ENCODE measurements around the gene GPC5. TPM values are rescaled to one million over a fixed set of nuclear protein-coding genes. Genes with fewer than 3 reads are reported as not detected.
"Not testable (repeated sequence)": the region's sequence is repeated elsewhere in the genome, so short reads cannot be mapped to it uniquely, and the experiment has no call there.

GPC5 gene
- total RNA-seq, 4 donors from 2014 or later = 0.24 to 30.8 (median 1.8) TPM; not detected in 1

GRCh38 chr13:92265408-92265807 is 867.0 kb downstream of the GPC5 start:
- no peak overlapping the region for H3K27ac ChIP-seq
- no peak for TF ChIP-seq CTCF (IDR thresholded peaks at IDR 0.05)
- no peak for TF ChIP-seq POLR2A (IDR thresholded peaks at IDR 0.05)

DNA sequence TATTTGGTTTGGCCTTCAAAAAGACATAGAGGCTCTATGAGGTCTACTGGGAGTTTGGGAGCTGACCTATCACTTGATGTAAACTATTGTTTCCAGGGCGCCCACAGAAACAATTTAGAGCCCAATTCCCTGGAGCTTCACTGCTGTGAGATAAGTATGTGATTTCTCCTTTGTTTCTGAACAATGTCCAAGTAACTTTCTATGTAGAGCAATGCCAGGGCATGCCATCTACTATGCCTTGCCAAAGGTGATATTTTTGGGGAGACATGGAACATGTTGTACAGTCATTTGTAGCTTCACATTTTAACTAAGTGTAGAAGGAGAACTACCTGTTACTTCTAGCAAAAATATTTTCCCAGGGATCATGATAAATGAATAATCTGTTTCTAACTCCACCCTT is 872.6 kb downstream of the GPC5 start:
- intact Hi-C loops (cut with DNase I; ENCODE audit: low total_unique reads) = no loop called here
- H3K27me3 ChIP-seq = peaks cover 0 to 3% of the 10 kb centered on the region in 2 donors
- no peak overlapping the region for H3K4me3 ChIP-seq
- TF ChIP-seq POLR2A (IDR thresholded peaks at IDR 0.05) (no peak), CTCF (IDR thresholded peaks at IDR 0.05) (no peak)
- H3K27ac ChIP-seq = no peak overlapping the region
- no peaks in the 10 kb centered on the region for H3K9me3 ChIP-seq
- no peaks in the 10 kb centered on the region for H3K4me1 ChIP-seq
- no peaks in the 10 kb centered on the region for H3K36me3 ChIP-seq
- DNase-seq = no peak

More at GRCh38 chr13:92265408-92265807, 867.0 kb downstream of the GPC5 start:
- Histone ChIP-seq H3K9me3 (no peaks in the 10 kb centered on the region), H3K4me3 (no peak overlapping the region), H3K4me1 (no peaks in the 10 kb centered on the region), H3K36me3 (no peaks in the 10 kb centered on the region), H3K27me3 (peaks cover 0 to 3% of the 10 kb centered on the region in 2 donors)
- intact Hi-C loops (cut with DNase I; ENCODE audit: low total_unique reads) = no loop called here
- DNase-seq = no peak

DNA sequence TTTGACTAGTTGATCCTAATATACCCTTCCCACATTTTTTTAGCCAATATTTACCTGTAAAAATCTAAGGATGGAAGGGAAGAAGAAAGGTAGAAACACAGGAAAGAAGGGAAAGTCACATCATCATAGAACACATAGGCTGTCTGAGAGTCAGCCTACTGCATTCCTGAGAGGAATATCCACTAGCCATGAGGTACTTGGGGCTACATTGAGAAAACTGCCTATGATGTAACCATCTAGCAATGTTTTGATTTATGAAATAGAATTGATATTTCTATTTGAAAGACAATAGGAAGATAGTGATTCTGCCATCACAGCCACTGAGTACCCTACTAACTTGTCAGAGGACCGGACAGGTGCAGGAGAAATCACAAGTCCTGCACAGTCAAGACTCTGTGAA is 873.8 kb downstream of the GPC5 start:
- H3K27ac ChIP-seq = no peak overlapping the region
- no peak overlapping the region for H3K4me3 ChIP-seq
- no peak for DNase-seq
- no peaks in the 10 kb centered on the region for H3K36me3 ChIP-seq
- H3K4me1 ChIP-seq = no peaks in the 10 kb centered on the region
- intact Hi-C loops (cut with DNase I; ENCODE audit: low total_unique reads) = no loop called here
- no peak for TF ChIP-seq POLR2A (IDR thresholded peaks at IDR 0.05)
- no peak for TF ChIP-seq CTCF (IDR thresholded peaks at IDR 0.05)
- no peaks in the 10 kb centered on the region for H3K9me3 ChIP-seq
- peaks cover 0 to 3% of the 10 kb centered on the region in 2 donors for H3K27me3 ChIP-seq

DNA sequence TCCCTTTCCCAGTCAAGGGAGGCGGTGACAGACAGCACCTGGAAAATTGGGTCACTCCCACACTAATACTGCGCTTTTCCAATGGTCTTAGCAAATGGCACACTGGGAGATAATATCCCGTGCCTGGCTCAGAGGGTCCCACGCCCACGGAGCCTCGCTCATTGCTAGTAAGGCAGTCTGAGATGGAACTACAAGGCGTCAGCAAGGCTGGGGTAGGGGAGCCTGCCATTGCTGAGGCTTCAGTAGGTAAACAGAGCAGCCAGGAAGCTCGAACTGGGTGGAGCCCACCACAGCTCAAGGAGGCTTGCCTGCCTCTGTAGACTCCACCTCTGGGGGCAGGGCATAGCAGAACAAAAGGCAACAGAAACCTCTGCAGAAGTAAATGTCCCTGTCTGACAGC is 882.6 kb downstream of the GPC5 start:
- DNase-seq; intact Hi-C loops (cut with DNase I; ENCODE audit: low total_unique reads); H3K9me3 ChIP-seq; H3K4me3 ChIP-seq; H3K36me3 ChIP-seq; H3K4me1 ChIP-seq; H3K27me3 ChIP-seq; H3K27ac ChIP-seq: not testable (repeated sequence)

- H3K27ac ChIP-seq; H3K9me3 ChIP-seq; intact Hi-C loops (cut with DNase I; ENCODE audit: low total_unique reads); H3K27me3 ChIP-seq; H3K4me1 ChIP-seq; H3K36me3 ChIP-seq; DNase-seq; H3K4me3 ChIP-seq: not testable (repeated sequence)
These were observed 892.4 kb downstream of the GPC5 start for GRCh38 chr13:92290718-92291307.

DNA sequence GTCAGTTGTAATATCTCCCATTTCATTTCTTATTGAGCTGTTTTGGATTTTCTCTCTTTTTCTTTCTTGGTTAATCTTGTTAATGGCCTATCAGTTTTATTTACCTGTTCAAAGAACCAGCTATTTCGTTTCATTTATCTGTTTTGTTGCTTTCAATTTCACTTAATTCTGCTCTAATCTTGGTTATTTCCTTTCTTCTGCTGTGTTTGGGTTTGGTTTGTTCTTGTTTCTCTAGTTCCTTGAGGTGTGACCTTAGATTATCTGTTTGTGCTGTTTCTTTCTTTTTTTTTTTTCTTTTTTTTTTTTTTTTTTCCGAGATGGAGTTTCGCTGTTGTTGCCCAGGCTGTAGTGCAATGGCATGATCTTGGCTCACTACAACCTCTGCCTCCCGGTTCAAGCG is 896.1 kb downstream of the GPC5 start:
- H3K36me3 ChIP-seq; DNase-seq; H3K9me3 ChIP-seq; H3K27ac ChIP-seq; H3K4me1 ChIP-seq; intact Hi-C loops (cut with DNase I; ENCODE audit: low total_unique reads); H3K27me3 ChIP-seq; H3K4me3 ChIP-seq: not testable (repeated sequence)

DNA sequence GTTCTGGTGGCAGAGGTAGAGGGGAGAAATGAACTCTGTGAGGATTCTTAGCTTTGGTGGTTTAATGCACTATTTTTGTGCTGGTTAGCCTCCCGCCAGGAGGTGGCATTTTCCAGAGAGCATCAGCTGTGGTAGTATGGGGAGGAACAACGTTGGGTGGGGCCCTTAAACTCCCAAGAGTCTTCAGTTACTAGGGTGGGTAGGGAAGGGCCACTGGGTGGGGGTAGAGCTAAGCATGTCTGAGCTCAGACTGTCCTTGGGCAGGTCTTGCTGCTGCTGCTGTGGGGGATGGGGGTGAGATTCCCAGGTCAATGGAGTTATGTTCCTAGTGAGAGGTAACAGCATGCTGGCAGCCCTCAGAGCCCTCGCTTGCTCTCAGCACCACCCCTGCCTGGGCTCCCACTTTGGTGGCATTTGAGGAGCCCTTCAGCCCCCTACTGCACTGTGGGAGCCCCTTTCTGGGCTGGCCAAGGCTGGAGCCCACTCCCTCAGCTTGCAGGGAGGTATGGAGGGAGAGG is 897.8 kb downstream of the GPC5 start:
- H3K9me3 ChIP-seq; H3K27ac ChIP-seq; DNase-seq; H3K4me1 ChIP-seq; H3K4me3 ChIP-seq; H3K27me3 ChIP-seq; intact Hi-C loops (cut with DNase I; ENCODE audit: low total_unique reads); H3K36me3 ChIP-seq: not testable (repeated sequence)

All from uterus (tissue), 4 donors.